Measurements from ENCODE around the gene CACNB1. TPM values are rescaled to one million over a fixed set of nuclear protein-coding genes. Genes with fewer than 3 reads are reported as not detected.
A peak's percentile ranks its signal among the peaks of the same experiment; 100 is the strongest.

Gene CACNB1
- total and polyA plus RNA-seq, 9 donors, result 114 to 227 (median 198) TPM

GRCh38 chr17:39238311-39238972 is 41.0 kb upstream of the CACNB1 start:
- H3K27ac ChIP-seq (ENCODE audit: low read length), result no peak overlapping the region
- H3K36me3 ChIP-seq (ENCODE audit: control insufficient read depth, insufficient read depth, low read length), result no peaks in the 10 kb centered on the region
- peaks cover 12% of the 10 kb centered on the region for H3K4me1 ChIP-seq (ENCODE audit: control insufficient read depth, insufficient read depth, low read length)
- 66% methylated on average over 11 of the region's 15 CpGs for WGBS (ENCODE audit: insufficient coverage)
- no peaks in the 10 kb centered on the region for H3K9me3 ChIP-seq (replicated peaks; ENCODE audit: control insufficient read depth, low read depth, low read length)
- H3K4me3 ChIP-seq (ENCODE audit: low read length), result no peak overlapping the region
- peaks cover 4% of the 10 kb centered on the region for H3K27me3 ChIP-seq (ENCODE audit: control insufficient read depth, insufficient read depth, low read length)
- DNase-seq, result no peak

- no peak overlapping the region for H3K27ac ChIP-seq (ENCODE audit: low read length)
- H3K4me3 ChIP-seq (ENCODE audit: low read length), result no peak overlapping the region
- no peak for DNase-seq
- H3K27me3 ChIP-seq (ENCODE audit: control insufficient read depth, insufficient read depth, low read length), result peaks cover 6% of the 10 kb centered on the region
- peaks cover 12% of the 10 kb centered on the region for H3K4me1 ChIP-seq (ENCODE audit: control insufficient read depth, insufficient read depth, low read length)
- WGBS (ENCODE audit: insufficient coverage), result 61% methylated on average over 5 of the region's 7 CpGs
- H3K9me3 ChIP-seq (replicated peaks; ENCODE audit: control insufficient read depth, low read depth, low read length), result no peaks in the 10 kb centered on the region
- no peaks in the 10 kb centered on the region for H3K36me3 ChIP-seq (ENCODE audit: control insufficient read depth, insufficient read depth, low read length)
These were observed 40.1 kb upstream of the CACNB1 start for GRCh38 chr17:39237586-39237985.

- WGBS (ENCODE audit: insufficient coverage), result 83% methylated on average over 5 of the region's 6 CpGs
- Histone ChIP-seq H3K9me3 (replicated peaks; ENCODE audit: control insufficient read depth, low read depth, low read length) (no peaks in the 10 kb centered on the region), H3K27me3 (ENCODE audit: control insufficient read depth, insufficient read depth, low read length) (peaks cover 6% of the 10 kb centered on the region)
These were observed 39.5 kb upstream of the CACNB1 start for GRCh38 chr17:39236981-39237441.

GRCh38 chr17:39236450-39236927 is 39.0 kb upstream of the CACNB1 start:
- no peak overlapping the region for H3K27ac ChIP-seq (ENCODE audit: low read length)
- H3K4me3 ChIP-seq (ENCODE audit: low read length), result no peak overlapping the region
- H3K27me3 ChIP-seq (ENCODE audit: control insufficient read depth, insufficient read depth, low read length), result peaks cover 11% of the 10 kb centered on the region
- H3K4me1 ChIP-seq (ENCODE audit: control insufficient read depth, insufficient read depth, low read length), result peaks cover 22% of the 10 kb centered on the region
- no peak for DNase-seq
- 40% methylated on average over 1 of the region's 5 CpGs for WGBS (ENCODE audit: insufficient coverage)
- H3K36me3 ChIP-seq (ENCODE audit: control insufficient read depth, insufficient read depth, low read length), result no peaks in the 10 kb centered on the region
- no peaks in the 10 kb centered on the region for H3K9me3 ChIP-seq (replicated peaks; ENCODE audit: control insufficient read depth, low read depth, low read length)

More at GRCh38 chr17:39236981-39237441, 39.5 kb upstream of the CACNB1 start:
- Histone ChIP-seq H3K4me1 (ENCODE audit: control insufficient read depth, insufficient read depth, low read length) (peaks cover 16% of the 10 kb centered on the region), H3K27ac (ENCODE audit: low read length) (no peak overlapping the region), H3K36me3 (ENCODE audit: control insufficient read depth, insufficient read depth, low read length) (no peaks in the 10 kb centered on the region), H3K4me3 (ENCODE audit: low read length) (no peak overlapping the region)
- no peak for DNase-seq

- H3K4me1 ChIP-seq (ENCODE audit: control insufficient read depth, insufficient read depth, low read length), result peaks cover 28% of the 10 kb centered on the region
- peaks cover 11% of the 10 kb centered on the region for H3K27me3 ChIP-seq (ENCODE audit: control insufficient read depth, insufficient read depth, low read length)
- no peak overlapping the region for H3K4me3 ChIP-seq (ENCODE audit: low read length)
- peak; percentile 38 for DNase-seq
- no peaks in the 10 kb centered on the region for H3K36me3 ChIP-seq (ENCODE audit: control insufficient read depth, insufficient read depth, low read length)
- H3K27ac ChIP-seq (ENCODE audit: low read length), result no peak overlapping the region
- 24% methylated on average over 9 of the region's 18 CpGs for WGBS (ENCODE audit: insufficient coverage)
- H3K9me3 ChIP-seq (replicated peaks; ENCODE audit: control insufficient read depth, low read depth, low read length), result no peaks in the 10 kb centered on the region
These were observed 38.3 kb upstream of the CACNB1 start for GRCh38 chr17:39235555-39236449.

- Histone ChIP-seq H3K27me3 (ENCODE audit: control insufficient read depth, insufficient read depth, low read length) (peaks cover 26% of the 10 kb centered on the region), H3K9me3 (replicated peaks; ENCODE audit: control insufficient read depth, low read depth, low read length) (no peaks in the 10 kb centered on the region), H3K4me1 (ENCODE audit: control insufficient read depth, insufficient read depth, low read length) (peaks cover 28% of the 10 kb centered on the region), H3K36me3 (ENCODE audit: control insufficient read depth, insufficient read depth, low read length) (no peaks in the 10 kb centered on the region), H3K27ac (ENCODE audit: low read length) (no peak overlapping the region), H3K4me3 (ENCODE audit: low read length) (no peak overlapping the region)
- WGBS (ENCODE audit: insufficient coverage), result 9% methylated on average over 20 of the region's 22 CpGs
- DNase-seq, result peak; percentile 43
These were observed 34.4 kb upstream of the CACNB1 start for GRCh38 chr17:39231591-39232551.

GRCh38 chr17:39231091-39231561 is 33.7 kb upstream of the CACNB1 start:
- H3K4me1 ChIP-seq (ENCODE audit: control insufficient read depth, insufficient read depth, low read length), result peaks cover 26% of the 10 kb centered on the region
- H3K4me3 ChIP-seq (ENCODE audit: low read length), result no peak overlapping the region
- peaks cover 32% of the 10 kb centered on the region for H3K27me3 ChIP-seq (ENCODE audit: control insufficient read depth, insufficient read depth, low read length)
- no peak for DNase-seq
- H3K27ac ChIP-seq (ENCODE audit: low read length), result no peak overlapping the region
- 40% methylated on average over 2 of the region's 10 CpGs for WGBS (ENCODE audit: insufficient coverage)
- H3K9me3 ChIP-seq (replicated peaks; ENCODE audit: control insufficient read depth, low read depth, low read length), result no peaks in the 10 kb centered on the region
- H3K36me3 ChIP-seq (ENCODE audit: control insufficient read depth, insufficient read depth, low read length), result no peaks in the 10 kb centered on the region

- DNase-seq, result no peak
These were observed 32.9 kb upstream of the CACNB1 start for GRCh38 chr17:39230361-39230760.

GRCh38 chr17:39229274-39229913 is 31.9 kb upstream of the CACNB1 start:
- DNase-seq, result no peak
- WGBS (ENCODE audit: insufficient coverage), result 48% methylated on average over 10 of the region's 11 CpGs
- Histone ChIP-seq H3K4me3 (ENCODE audit: low read length) (no peak overlapping the region), H3K9me3 (replicated peaks; ENCODE audit: control insufficient read depth, low read depth, low read length) (no peaks in the 10 kb centered on the region), H3K27ac (ENCODE audit: low read length) (no peak overlapping the region), H3K36me3 (ENCODE audit: control insufficient read depth, insufficient read depth, low read length) (no peaks in the 10 kb centered on the region), H3K27me3 (ENCODE audit: control insufficient read depth, insufficient read depth, low read length) (peaks cover 48% of the 10 kb centered on the region), H3K4me1 (ENCODE audit: control insufficient read depth, insufficient read depth, low read length) (peaks cover 30% of the 10 kb centered on the region)

More at GRCh38 chr17:39230361-39230760, 32.9 kb upstream of the CACNB1 start:
- Histone ChIP-seq H3K9me3 (replicated peaks; ENCODE audit: control insufficient read depth, low read depth, low read length) (no peaks in the 10 kb centered on the region), H3K27me3 (ENCODE audit: control insufficient read depth, insufficient read depth, low read length) (peaks cover 39% of the 10 kb centered on the region), H3K4me1 (ENCODE audit: control insufficient read depth, insufficient read depth, low read length) (peaks cover 24% of the 10 kb centered on the region), H3K27ac (ENCODE audit: low read length) (no peak overlapping the region), H3K36me3 (ENCODE audit: control insufficient read depth, insufficient read depth, low read length) (no peaks in the 10 kb centered on the region), H3K4me3 (ENCODE audit: low read length) (no peak overlapping the region)
- WGBS (ENCODE audit: insufficient coverage), result no CpG with 5 or more reads among the region's 1 CpG

Data from muscle of leg (tissue), 11 donors.